Neural progenitor cell (in vitro differentiated cells): Measurements from ENCODE around the gene CA10. TPM values are rescaled to one million over a fixed set of nuclear protein-coding genes. Genes with fewer than 3 reads are reported as not detected.
A peak's percentile ranks its signal among the peaks of the same experiment; 100 is the strongest.

Source experiments
- DNase-seq: peaks from one replicate; pipeline ENCODE4 v3.0.0-alpha.2; 2016; ENCODE audit warnings: low spot score
- H2AFZ ChIP-seq: fragments of 200-600 bp; sonication (generic); replicated peaks from 2 replicates; pipeline ENCODE4 v1.6.1; 2016; ENCODE audit warnings: antibody characterized with exemption
- H3F3A ChIP-seq: fragments of 200-600 bp; sonication (generic); 2 replicates; pipeline ENCODE4 v1.6.1; 2016; ENCODE audit warnings: antibody characterized with exemption, low read depth
- H3K27ac ChIP-seq: fragments of 200-600 bp; sonication (generic); 2 replicates; pipeline ENCODE4 v1.5.1; 2016; ENCODE audit warnings: mild to moderate bottlenecking
- H3K27me3 ChIP-seq: fragments of 200-600 bp; sonication (generic); 2 replicates; pipeline ENCODE4 v1.6.1; 2016; ENCODE audit warnings: mild to moderate bottlenecking, moderate library complexity
- H3K36me3 ChIP-seq: fragments of 200-600 bp; sonication (generic); 2 replicates; pipeline ENCODE4 v1.5.1; 2016
- H3K4me1 ChIP-seq: fragments of 200-600 bp; sonication (generic); 2 replicates; pipeline ENCODE4 v1.6.1; 2016; ENCODE audit warnings: mixed run types
- H3K4me2 ChIP-seq: fragments of 200-600 bp; sonication (generic); 2 replicates; pipeline ENCODE4 v1.6.1; 2016
- H3K4me3 ChIP-seq: fragments of 200-600 bp; sonication (generic); 2 replicates; pipeline ENCODE4 v1.5.1; 2016
- H3K79me2 ChIP-seq: fragments of 200-600 bp; sonication (generic); 2 replicates; pipeline ENCODE4 v1.6.1; 2016; ENCODE audit warnings: low read depth
- H3K9ac ChIP-seq: fragments of 200-600 bp; sonication (generic); 2 replicates; pipeline ENCODE4 v1.6.1; 2016
- H3K9me3 ChIP-seq: fragments of 200-600 bp; sonication (generic); 2 replicates; pipeline ENCODE4 v1.5.1; 2016; ENCODE audit warnings: low read depth
- H4K20me1 ChIP-seq: fragments of 200-600 bp; sonication (generic); 2 replicates; pipeline ENCODE4 v1.6.1; 2016; ENCODE audit warnings: low read depth
- H3K27ac Mint-ChIP-seq: 3 replicates; pipeline ENCODE4 v1.8.0; 2021; ENCODE audit warnings: mixed read lengths
- H3K27me3 Mint-ChIP-seq: 2 replicates; pipeline ENCODE4 v1.8.0; 2022; ENCODE audit warnings: low read depth, mild to moderate bottlenecking, inconsistent platforms, moderate library complexity, mixed read lengths; ENCODE audit not compliant: insufficient read depth
- H3K36me3 Mint-ChIP-seq: 3 replicates; pipeline ENCODE4 v1.8.0; 2021; ENCODE audit warnings: mixed read lengths
- H3K4me1 Mint-ChIP-seq: 3 replicates; pipeline ENCODE4 v1.8.0; 2021; ENCODE audit warnings: mixed read lengths
- H3K4me3 Mint-ChIP-seq: 3 replicates; pipeline ENCODE4 v1.8.0; 2021; ENCODE audit warnings: mild to moderate bottlenecking, moderate library complexity, mixed read lengths
- H3K9me3 Mint-ChIP-seq: 3 replicates; pipeline ENCODE4 v1.8.0; 2020; ENCODE audit warnings: mixed read lengths
- EZH2 ChIP-seq: fragments of 200-600 bp; sonication (generic); IDR thresholded peaks from 2 replicates; pipeline ENCODE4 v1.6.1; 2017; ENCODE audit warnings: antibody characterized with exemption, mild to moderate bottlenecking, moderate library complexity
- EZH2phosphoT487 ChIP-seq: fragments of 200-600 bp; sonication (generic); IDR thresholded peaks from 2 replicates; pipeline ENCODE4 v1.6.1; 2017; ENCODE audit warnings: antibody characterized with exemption
- total RNA-seq: library from RNA; depleted of rRNA; stranded (reverse); fragments of >200 nt; gene quantifications from 2 replicates; pipeline ENCODE4 v1.2.3, GENCODE V29; 2015; ENCODE audit warnings: low replicate concordance
- TF ChIP-seq, protein P1 (sequence below): fragments of 200-600 bp; sonication (generic); IDR thresholded peaks from 2 replicates; pipeline ENCODE4 v1.5.1; 2017; ENCODE audit warnings: antibody characterized with exemption, mild to moderate bottlenecking

The CA10 gene
- total RNA-seq, 1 donor from 2014 or later = 0.65 TPM

DNA sequence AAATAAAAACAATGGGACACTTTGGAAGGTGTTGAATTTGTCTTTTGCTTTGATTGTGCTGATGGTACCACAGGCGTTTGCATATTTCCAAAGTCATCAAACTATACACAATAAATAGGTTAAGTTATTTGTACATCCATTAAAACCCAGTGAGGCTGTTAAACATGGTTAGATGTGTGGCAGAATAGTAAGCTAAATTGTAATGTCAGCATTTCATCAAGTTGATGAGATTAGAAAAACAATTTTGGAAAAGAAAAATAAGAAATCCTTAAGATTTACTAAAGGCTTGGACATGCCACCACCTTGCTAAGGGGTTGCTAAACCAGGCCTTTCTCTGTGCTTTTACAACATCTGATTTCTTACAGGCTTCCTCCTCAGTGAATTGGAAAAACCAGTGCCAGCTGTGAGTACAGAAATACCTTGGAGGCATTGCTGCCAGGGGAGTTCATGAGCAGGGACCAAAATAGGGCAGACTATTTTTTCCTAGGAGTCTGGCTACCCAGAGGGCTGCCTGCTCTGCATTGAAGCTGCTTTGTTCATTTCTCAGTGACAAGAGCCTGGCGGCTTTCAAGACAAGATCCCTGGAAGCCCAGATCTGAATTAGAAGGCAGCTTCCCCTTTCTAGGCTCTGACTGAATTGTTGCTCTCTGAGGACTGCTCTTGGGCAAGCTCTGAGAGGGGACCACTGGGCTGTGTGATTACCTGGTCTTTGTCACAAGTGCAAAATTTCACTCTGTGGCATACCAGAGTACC is 43.4 kb upstream of the CA10 start:
- H3K79me2 ChIP-seq = no peaks in the 10 kb centered on the region
- no peak overlapping the region for H3K4me3 Mint-ChIP-seq
- H3K9ac ChIP-seq = no peak overlapping the region
- H2AFZ ChIP-seq = no peak overlapping the region
- no peak overlapping the region for H3K27ac Mint-ChIP-seq
- no peak for TF ChIP-seq EZH2phosphoT487
- TF ChIP-seq EZH2 = no peak
- TF ChIP-seq, protein P1, sequence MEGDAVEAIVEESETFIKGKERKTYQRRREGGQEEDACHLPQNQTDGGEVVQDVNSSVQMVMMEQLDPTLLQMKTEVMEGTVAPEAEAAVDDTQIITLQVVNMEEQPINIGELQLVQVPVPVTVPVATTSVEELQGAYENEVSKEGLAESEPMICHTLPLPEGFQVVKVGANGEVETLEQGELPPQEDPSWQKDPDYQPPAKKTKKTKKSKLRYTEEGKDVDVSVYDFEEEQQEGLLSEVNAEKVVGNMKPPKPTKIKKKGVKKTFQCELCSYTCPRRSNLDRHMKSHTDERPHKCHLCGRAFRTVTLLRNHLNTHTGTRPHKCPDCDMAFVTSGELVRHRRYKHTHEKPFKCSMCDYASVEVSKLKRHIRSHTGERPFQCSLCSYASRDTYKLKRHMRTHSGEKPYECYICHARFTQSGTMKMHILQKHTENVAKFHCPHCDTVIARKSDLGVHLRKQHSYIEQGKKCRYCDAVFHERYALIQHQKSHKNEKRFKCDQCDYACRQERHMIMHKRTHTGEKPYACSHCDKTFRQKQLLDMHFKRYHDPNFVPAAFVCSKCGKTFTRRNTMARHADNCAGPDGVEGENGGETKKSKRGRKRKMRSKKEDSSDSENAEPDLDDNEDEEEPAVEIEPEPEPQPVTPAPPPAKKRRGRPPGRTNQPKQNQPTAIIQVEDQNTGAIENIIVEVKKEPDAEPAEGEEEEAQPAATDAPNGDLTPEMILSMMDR = no peak
- no peaks in the 10 kb centered on the region for H3F3A ChIP-seq
- H3K27me3 Mint-ChIP-seq = peaks cover 2% of the 10 kb centered on the region
- H3K9me3 ChIP-seq = no peaks in the 10 kb centered on the region
- no peak overlapping the region for H3K4me2 ChIP-seq
- H3K27ac ChIP-seq = no peak overlapping the region
- peak; percentile 20 for DNase-seq
- H3K9me3 Mint-ChIP-seq = no peaks in the 10 kb centered on the region
- H3K36me3 ChIP-seq = no peaks in the 10 kb centered on the region
- H3K4me1 Mint-ChIP-seq = no peaks in the 10 kb centered on the region
- no peaks in the 10 kb centered on the region for H3K4me1 ChIP-seq
- H3K27me3 ChIP-seq = no peaks in the 10 kb centered on the region
- H4K20me1 ChIP-seq = no peaks in the 10 kb centered on the region
- no peak overlapping the region for H3K4me3 ChIP-seq
- H3K36me3 Mint-ChIP-seq = no peaks in the 10 kb centered on the region

DNA sequence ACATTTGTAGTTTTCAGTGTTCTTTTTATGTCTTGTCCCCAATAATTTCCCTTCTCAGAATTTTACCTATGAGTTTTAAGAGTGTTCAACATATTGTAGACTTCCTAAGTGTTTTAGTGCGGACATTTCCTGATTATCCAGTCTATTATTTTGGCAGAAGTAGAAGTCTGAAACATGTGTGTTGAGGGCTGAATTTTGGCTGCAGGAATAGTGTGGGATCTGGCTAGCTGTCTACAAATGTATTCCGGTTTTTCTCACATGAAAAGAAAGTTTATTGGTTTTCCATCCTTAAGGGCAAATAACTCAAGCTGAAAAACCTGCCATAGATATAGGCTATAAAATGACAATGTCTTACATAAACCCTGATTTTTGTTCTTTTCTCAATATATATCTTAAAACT is 33.0 kb upstream of the CA10 start:
- H3F3A ChIP-seq = no peaks in the 10 kb centered on the region
- no peak overlapping the region for H3K4me3 Mint-ChIP-seq

DNA sequence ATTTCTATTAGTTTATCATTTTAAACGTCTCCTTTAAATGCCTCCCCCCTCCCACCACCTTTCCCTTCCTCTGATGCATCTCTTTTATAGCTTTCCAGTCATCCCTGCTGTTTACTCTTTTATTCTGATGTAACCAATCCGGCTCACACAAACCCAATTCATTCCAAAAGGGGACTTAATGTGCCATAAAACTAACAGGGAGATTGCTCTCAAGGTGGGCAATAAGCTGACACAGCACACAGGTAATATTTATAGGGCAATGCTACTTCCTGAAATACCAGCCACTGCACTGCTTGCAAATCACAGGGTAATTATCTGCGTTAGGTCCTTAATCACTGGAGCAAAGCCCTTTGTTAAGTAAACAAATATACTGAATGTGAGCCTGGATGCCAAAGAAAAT is 23.3 kb upstream of the CA10 start:
- no peak overlapping the region for H2AFZ ChIP-seq
- H3K36me3 ChIP-seq = no peaks in the 10 kb centered on the region
- Mint-ChIP-seq H3K4me3 (no peak overlapping the region), H3K4me1 (no peaks in the 10 kb centered on the region), H3K36me3 (no peaks in the 10 kb centered on the region), H3K9me3 (peaks cover 1% of the 10 kb centered on the region), H3K27ac (no peak overlapping the region), H3K27me3 (no peaks in the 10 kb centered on the region)
- H3F3A ChIP-seq = no peaks in the 10 kb centered on the region
- peaks cover 14% of the 10 kb centered on the region for H3K4me1 ChIP-seq
- H4K20me1 ChIP-seq = no peaks in the 10 kb centered on the region
- no peak overlapping the region for H3K27ac ChIP-seq
- no peaks in the 10 kb centered on the region for H3K79me2 ChIP-seq
- H3K4me3 ChIP-seq = no peak overlapping the region
- DNase-seq = peak; percentile 32
- peak overlapping the region; percentile 36 for H3K4me2 ChIP-seq
- TF ChIP-seq, protein P1 = no peak
- H3K27me3 ChIP-seq = no peaks in the 10 kb centered on the region
- no peak overlapping the region for H3K9ac ChIP-seq
- no peaks in the 10 kb centered on the region for H3K9me3 ChIP-seq

More for the DNA sequence above, 33.0 kb upstream of the CA10 start:
- Histone ChIP-seq H3K36me3 (no peaks in the 10 kb centered on the region), H2AFZ (no peak overlapping the region), H3K4me3 (no peak overlapping the region), H3K9me3 (no peaks in the 10 kb centered on the region), H3K4me1 (no peaks in the 10 kb centered on the region), H3K27ac (no peak overlapping the region), H3K27me3 (no peaks in the 10 kb centered on the region), H4K20me1 (no peaks in the 10 kb centered on the region), H3K79me2 (no peaks in the 10 kb centered on the region), H3K9ac (no peak overlapping the region), H3K4me2 (no peak overlapping the region)
- Mint-ChIP-seq H3K27me3 (no peaks in the 10 kb centered on the region), H3K27ac (no peak overlapping the region), H3K9me3 (peaks cover 3% of the 10 kb centered on the region), H3K4me1 (no peaks in the 10 kb centered on the region), H3K36me3 (no peaks in the 10 kb centered on the region)
- TF ChIP-seq, protein P1 = no peak
- no peak for TF ChIP-seq EZH2
- TF ChIP-seq EZH2phosphoT487 = no peak
- no peak for DNase-seq
